Measurements from ENCODE around the gene PCSK5. TPM values are rescaled to one million over a fixed set of nuclear protein-coding genes. Genes with fewer than 3 reads are reported as not detected.

The PCSK5 gene
- total and polyA plus RNA-seq, 2 of the 8 experiments (the other 6 are each of a cell fraction or from before 2014, with no cell fraction given) = 5.5 to 10.7 TPM

GRCh38 chr9:75937521-75938258, 47.2 kb downstream of the PCSK5 start (continued):
- TF ChIP-seq SP2 (IDR thresholded peaks at IDR 0.05; ENCODE audit: low read length) = no peak
